HCT116 (cell line): Measurements from ENCODE around the gene TWF1. TPM values are rescaled to one million over a fixed set of nuclear protein-coding genes. Genes with fewer than 3 reads are reported as not detected.

Experiments used
- ATAC-seq: fragments of 200-7000 bp; cut with Tn5 transposase; 2 replicates; pipeline ENCODE4 v1.9.1; 2020; ENCODE audit warnings: mild to moderate bottlenecking, moderate library complexity
- BruUV-seq: library from RNA; stranded (reverse); fragments of 400-500 nt; replicated peaks from 2 replicates; lab custom pipeline; 2021; lab: Mats Ljungman, UMichigan
- CTCF ChIA-PET: fragments of 300-600 bp; sonication (Branson Sonifier 250); formaldehyde crosslinking; loops from one replicate; lab custom pipeline; 2021; ENCODE audit warnings: antibody characterized with exemption; lab: Charles Lee
- POLR2A ChIA-PET: fragments of 300-600, 350-600 bp; sonication (Branson Sonifier 250); formaldehyde crosslinking; loops from one replicate; lab custom pipeline; 2021; ENCODE audit warnings: antibody characterized with exemption; lab: Charles Lee
- RAD21 ChIA-PET, 2 experiments: fragments of 300-600 bp; sonication (Branson Sonifier 250); formaldehyde crosslinking; loops; one replicate each; lab custom pipeline; 2023; ENCODE audit warnings: low total read pairs in 2 of 2; ENCODE audit not compliant: uncharacterized antibody in 2 of 2, unreplicated experiment in 2 of 2, low non-redundant PET in 1 of 2; lab: Charles Lee
- DNase-seq: peaks from one replicate; pipeline ENCODE4 v3.0.0-alpha.2; 2010; ENCODE audit warnings: low read depth, low spot score
- H2AFZ ChIP-seq: fragments of 200-600 bp; shearing (Covaris generic), sonication (generic); 2 replicates; pipeline ENCODE4 v1.6.1; 2017; ENCODE audit warnings: low read depth, mixed run types, mixed read lengths, antibody characterized with exemption, low read length; ENCODE audit not compliant: poor library complexity, severe bottlenecking
- H3K27ac ChIP-seq: 2 replicates; pipeline ENCODE4 v1.5.1; 2012; ENCODE audit warnings: low read depth, low read length
- H3K27me3 ChIP-seq: fragments of 200-600 bp; sonication (generic); 2 replicates; pipeline ENCODE4 v1.6.1; 2016; ENCODE audit warnings: mixed run types, low read length, mixed read lengths; ENCODE audit not compliant: insufficient read depth
- H3K36me3 ChIP-seq, 2 experiments: fragments of 200-500 bp in 1 of 2; fragments of 200-600 bp in 1 of 2; sonication (Bioruptor generic) in 1 of 2; sonication (generic) in 1 of 2; 2 replicates each; pipeline versions ENCODE4 v1.5.1 to v1.6.1; 2014 to 2016; ENCODE audit warnings: low read length in 2 of 2, inconsistent platforms in 1 of 2, mixed read lengths in 1 of 2, mixed run types in 1 of 2; ENCODE audit not compliant: insufficient read depth in 2 of 2, control insufficient read depth in 1 of 2
- H3K4me1 ChIP-seq, 2 experiments: fragments of 200-600 bp in 1 of 2; sonication (generic) in 1 of 2; 2 replicates each; pipeline versions ENCODE4 v1.5.1 to v1.6.1; 2012 to 2017; ENCODE audit warnings: low read length in 2 of 2, inconsistent platforms in 1 of 2, mild to moderate bottlenecking in 1 of 2, mixed read lengths in 1 of 2, mixed run types in 1 of 2, moderate library complexity in 1 of 2; ENCODE audit not compliant: insufficient read depth in 2 of 2, control insufficient read depth in 1 of 2
- H3K4me2 ChIP-seq: fragments of 200-600 bp; sonication (generic); 2 replicates; pipeline ENCODE4 v1.6.1; 2017; ENCODE audit warnings: mixed run types, low read length, mixed read lengths
- H3K4me3 ChIP-seq, 2 experiments: fragments of 200-600 bp in 1 of 2; sonication (generic) in 1 of 2; replicated peaks in 1 of 2; 2 replicates each; pipeline ENCODE4 v1.5.1; 2011 to 2016; ENCODE audit warnings: low read length in 2 of 2, control low read depth in 1 of 2, low read depth in 1 of 2, mild to moderate bottlenecking in 1 of 2, mixed read lengths in 1 of 2, mixed run types in 1 of 2
- H3K79me2 ChIP-seq: fragments of 200-600 bp; sonication (generic); 2 replicates; pipeline ENCODE4 v1.6.1; 2017; ENCODE audit warnings: mild to moderate bottlenecking, mixed run types, low read length, moderate library complexity, mixed read lengths; ENCODE audit not compliant: insufficient read depth
- H3K9ac ChIP-seq: fragments of 200-600 bp; sonication (generic); 2 replicates; pipeline ENCODE4 v1.6.1; 2016; ENCODE audit warnings: low read length, mixed read lengths
- H3K9me2 ChIP-seq: fragments of 200-600 bp; sonication (generic), shearing (Covaris generic); 2 replicates; pipeline ENCODE4 v1.6.1; 2017; ENCODE audit warnings: mixed run types, mild to moderate bottlenecking, moderate library complexity; ENCODE audit not compliant: insufficient read depth
- H3K9me3 ChIP-seq, 2 experiments: fragments of 200-500 bp in 1 of 2; fragments of 200-600 bp in 1 of 2; sonication (Bioruptor generic) in 1 of 2; sonication (generic) in 1 of 2; 2 replicates each; pipeline ENCODE4 v1.6.1; 2014 to 2017; ENCODE audit warnings: low read length in 2 of 2, mixed read lengths in 2 of 2, inconsistent platforms in 1 of 2, low read depth in 1 of 2, mild to moderate bottlenecking in 1 of 2, mixed run types in 1 of 2, moderate library complexity in 1 of 2; ENCODE audit not compliant: control insufficient read depth in 1 of 2, insufficient read depth in 1 of 2
- H4K20me1 ChIP-seq: fragments of 200-600 bp; sonication (generic), shearing (Covaris generic); 2 replicates; pipeline ENCODE4 v1.6.1; 2017; ENCODE audit warnings: mixed run types, mild to moderate bottlenecking, moderate library complexity; ENCODE audit not compliant: insufficient read depth
- CBX3 ChIP-seq: IDR thresholded peaks from 2 replicates; pipeline ENCODE4 v1.6.1; 2012; ENCODE audit warnings: low read depth
- CEBPB ChIP-seq: IDR thresholded peaks from 2 replicates; pipeline ENCODE4 v1.6.1; 2012; ENCODE audit warnings: low read depth
- ELF1 ChIP-seq: IDR thresholded peaks from 2 replicates; pipeline ENCODE4 v1.6.1; 2012; ENCODE audit warnings: low read depth, borderline replicate concordance
- EZH2 ChIP-seq: fragments of 200-600 bp; sonication (generic); IDR thresholded peaks from 2 replicates; pipeline ENCODE4 v1.6.1; 2017; ENCODE audit warnings: antibody characterized with exemption, mixed run types
- FOSL1 ChIP-seq: IDR thresholded peaks from 2 replicates; pipeline ENCODE4 v1.6.1; 2012; ENCODE audit warnings: low read depth
- SIN3A ChIP-seq: IDR thresholded peaks from 2 replicates; pipeline ENCODE4 v1.6.1; 2012; ENCODE audit warnings: low read depth
- SP1 ChIP-seq: IDR thresholded peaks from 2 replicates; pipeline ENCODE4 v1.6.1; 2012; ENCODE audit warnings: low read depth
- TCF7L2 ChIP-seq: IDR thresholded peaks from 2 replicates; pipeline ENCODE4 v1.7.0; 2011; ENCODE audit warnings: borderline replicate concordance, inconsistent platforms; ENCODE audit not compliant: insufficient read depth, insufficient read length; ENCODE audit errors: extremely low read depth
- YY1 ChIP-seq: IDR thresholded peaks from 2 replicates; pipeline ENCODE4 v1.6.1; 2011; ENCODE audit warnings: low read length, low read depth, moderate library complexity, mild to moderate bottlenecking; ENCODE audit not compliant: insufficient replicate concordance; ENCODE audit errors: extremely low read depth
- ZBTB33 ChIP-seq: IDR thresholded peaks from 2 replicates; pipeline ENCODE4 v1.6.1; 2011; ENCODE audit warnings: mild to moderate bottlenecking, low read length, moderate library complexity; ENCODE audit not compliant: insufficient replicate concordance; ENCODE audit errors: extremely low read depth
- ZFX ChIP-seq: fragments of 450-650 bp; IDR thresholded peaks from 2 replicates; pipeline ENCODE4 v1.6.1; 2017
- ZNF274 ChIP-seq: fragments of 200-500 bp; sonication (Bioruptor generic); IDR thresholded peaks from 2 replicates; pipeline ENCODE4 v1.6.1; 2014; ENCODE audit warnings: mild to moderate bottlenecking, low read depth, low read length, inconsistent platforms
- intact Hi-C: fragments of 100-400 bp; cut with micrococcal nuclease; formaldehyde crosslinking; loops from 2 replicates; pipeline ENCODE4 v1.10.0; 2022
- total RNA-seq: library from RNA; stranded (reverse); gene quantifications from one replicate; pipeline ENCODE4 v1.2.1, GENCODE V29; 2021; ENCODE audit not compliant: unreplicated experiment
- TF ChIP-seq, protein P1 (sequence below): IDR thresholded peaks from 2 replicates; pipeline ENCODE4 v1.6.1; 2012

TWF1 gene
- total RNA-seq, 1 experiment from 2014 or later: 125 TPM

- TF ChIP-seq ZBTB33: no peak
- TF ChIP-seq FOSL1: no peak
- TF ChIP-seq CEBPB: no peak
- TF ChIP-seq YY1: no peak
Observed at GRCh38 chr12:43835264-43835655, 29.1 kb upstream of the TWF1 start (continued).

- H3K4me1 ChIP-seq: peaks cover 0 to 16% of the 10 kb centered on the region in 2 experiments; a peak in 2 of 4 replicates
- ATAC-seq (no peak), DNase-seq (no peak)
- BruUV-seq: no TSS peak
- no peak overlapping the region for H3K4me2 ChIP-seq
- H3K79me2 ChIP-seq: no peaks in the 10 kb centered on the region
- no peaks in the 10 kb centered on the region for H3K27me3 ChIP-seq
- no peaks in the 10 kb centered on the region for H3K9me3 ChIP-seq
- RAD21 ChIA-PET: no interaction called here
- CTCF ChIA-PET: no interaction called here
- no peak for TF ChIP-seq SIN3A
- no peak for TF ChIP-seq TCF7L2
- no peak for TF ChIP-seq CBX3
- TF ChIP-seq SP1: no peak
- TF ChIP-seq, protein P1, sequence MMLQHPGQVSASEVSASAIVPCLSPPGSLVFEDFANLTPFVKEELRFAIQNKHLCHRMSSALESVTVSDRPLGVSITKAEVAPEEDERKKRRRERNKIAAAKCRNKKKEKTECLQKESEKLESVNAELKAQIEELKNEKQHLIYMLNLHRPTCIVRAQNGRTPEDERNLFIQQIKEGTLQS: no peak
- TF ChIP-seq ZFX: no peak
- no peak for TF ChIP-seq YY1
- TF ChIP-seq EZH2: no peak
- TF ChIP-seq ELF1: no peak
- TF ChIP-seq ZNF274: no peak
- no peaks in the 10 kb centered on the region for H4K20me1 ChIP-seq
- intact Hi-C loops: no loop called here
- H3K4me3 ChIP-seq: no peak overlapping the region
- no peak overlapping the region for H3K9ac ChIP-seq
- POLR2A ChIA-PET: no interaction called here
- H3K27ac ChIP-seq: no peak overlapping the region
- no peak overlapping the region for H2AFZ ChIP-seq
- H3K9me2 ChIP-seq: no peaks in the 10 kb centered on the region
- no peaks in the 10 kb centered on the region for H3K36me3 ChIP-seq
Observed at GRCh38 chr12:43832463-43833168, 26.5 kb upstream of the TWF1 start.
